A204.1 (cell line): ENCODE data around the gene DEUP1.

Experiments
- FAIRE-seq: peaks from 2 replicates; lab custom pipeline; 2012; peaks lifted over from hg19 to GRCh38; lab: Jason Lieb, UNC

The DEUP1 gene

DNA sequence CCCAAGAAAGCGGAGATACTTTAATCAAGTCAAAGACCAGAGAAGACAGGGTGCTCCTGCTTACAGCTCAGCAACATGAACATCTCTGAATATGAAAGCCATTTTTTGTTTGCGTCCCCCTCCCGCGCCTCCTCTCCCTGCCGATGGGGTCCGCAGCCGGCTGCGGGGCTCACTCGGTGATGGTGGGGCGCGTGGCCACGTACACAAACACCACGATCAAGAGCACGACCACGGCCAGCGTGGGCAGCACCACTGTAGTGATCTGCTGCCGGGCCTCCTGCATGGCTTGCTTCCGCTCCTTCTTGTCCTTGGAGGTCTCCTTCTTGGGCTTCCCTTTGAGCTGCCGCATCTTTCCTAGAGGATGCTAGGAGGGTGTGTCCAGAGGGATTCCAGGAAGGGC is 148.3 kb downstream of the DEUP1 start:
- FAIRE-seq: no peak

DNA sequence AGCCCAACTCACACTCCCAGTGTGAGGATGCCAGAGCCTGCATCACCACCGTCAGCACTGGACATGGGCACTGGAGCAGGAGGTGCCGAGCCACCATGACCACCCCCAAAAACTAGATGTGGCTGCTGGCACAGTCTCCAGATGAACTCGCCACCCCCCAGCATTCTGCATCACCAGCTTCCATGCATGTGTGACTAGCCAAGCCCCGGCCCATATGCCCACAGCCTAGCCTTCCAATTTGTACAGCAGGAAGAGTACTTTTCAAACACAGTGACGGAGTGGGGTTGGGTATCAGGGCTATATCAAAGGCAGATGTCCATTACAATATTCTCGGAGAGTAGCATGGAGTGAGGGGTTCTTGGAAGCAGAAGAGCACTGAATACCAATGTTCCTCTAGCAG is 149.7 kb downstream of the DEUP1 start:
- no peak for FAIRE-seq

DNA sequence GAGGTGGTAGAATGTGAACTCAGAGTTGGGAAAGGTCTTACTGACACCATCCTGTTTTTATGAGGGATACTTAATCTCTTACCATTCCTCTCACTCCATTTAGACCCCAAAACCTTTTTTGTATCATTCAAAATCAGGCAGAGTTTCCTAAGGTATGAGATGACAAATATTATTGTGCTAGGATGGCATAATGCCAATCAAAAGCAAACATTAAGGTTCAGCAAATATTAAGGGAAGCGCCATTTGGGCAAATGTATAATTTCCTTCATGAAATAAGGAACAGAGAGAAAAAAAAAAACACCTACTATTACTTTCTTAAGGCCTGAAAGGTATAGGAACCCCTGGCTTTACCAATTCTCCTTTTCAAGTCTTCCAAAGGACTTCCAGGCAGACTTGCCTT is 150.2 kb downstream of the DEUP1 start:
- FAIRE-seq: no peak

DNA sequence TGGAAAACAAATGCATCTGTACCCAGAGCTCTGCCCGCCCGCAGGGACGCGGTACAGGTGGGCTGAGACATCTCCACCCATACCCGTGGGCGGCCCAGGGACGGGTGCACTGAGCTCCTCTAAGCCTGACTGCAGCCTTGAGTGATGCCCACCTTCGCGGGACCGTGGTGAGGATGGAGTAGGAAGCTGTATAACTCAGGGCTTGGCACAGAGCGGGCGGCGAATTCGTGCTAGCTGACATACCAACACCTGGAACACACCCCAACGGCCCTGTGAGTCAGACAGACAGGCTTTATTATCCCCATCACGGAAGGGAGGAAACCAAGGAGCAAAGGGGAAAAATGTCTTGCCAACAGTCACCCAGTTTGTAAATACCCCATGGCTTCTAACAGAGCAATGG is 150.7 kb downstream of the DEUP1 start:
- no peak for FAIRE-seq

DNA sequence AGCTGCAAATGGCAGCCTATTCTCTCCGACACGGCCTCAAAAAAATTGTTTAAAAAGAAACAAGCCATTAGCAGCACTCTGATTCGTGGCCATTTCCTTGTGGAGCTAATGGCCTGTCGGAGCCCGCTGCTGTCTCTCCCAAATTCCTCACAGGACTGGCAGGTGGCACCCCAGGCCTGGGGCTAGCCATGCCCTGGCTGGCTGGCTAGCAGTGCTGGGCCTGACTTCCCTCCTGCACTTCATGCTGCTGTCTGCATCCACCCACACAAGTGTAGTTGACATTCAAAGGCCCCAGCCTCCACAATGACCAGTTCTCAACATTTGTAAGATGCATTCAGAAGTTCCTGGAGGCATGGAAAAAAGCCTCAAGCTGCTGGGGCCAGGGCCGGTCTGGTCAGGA is 151.2 kb downstream of the DEUP1 start:
- no peak for FAIRE-seq

DNA sequence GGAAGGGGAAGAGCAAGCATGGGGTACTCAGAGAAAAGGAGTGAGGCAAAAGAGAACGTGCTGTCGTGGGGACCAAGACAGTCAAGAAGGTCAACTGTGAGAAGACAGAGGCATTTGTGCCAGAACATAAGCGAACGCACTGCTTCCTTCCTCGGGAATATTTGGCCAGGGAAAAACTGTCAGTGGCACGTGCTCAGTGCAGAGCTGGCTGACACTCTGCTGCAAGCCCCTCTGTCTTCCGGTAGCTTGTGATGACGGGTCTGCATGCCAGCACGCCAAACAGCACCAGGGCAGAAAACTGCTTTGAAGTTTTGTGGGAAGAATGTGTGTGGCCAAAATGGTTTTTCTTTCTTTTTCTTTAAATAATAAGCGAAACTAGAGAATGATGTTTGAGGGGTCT is 152.0 kb downstream of the DEUP1 start:
- no peak for FAIRE-seq

DNA sequence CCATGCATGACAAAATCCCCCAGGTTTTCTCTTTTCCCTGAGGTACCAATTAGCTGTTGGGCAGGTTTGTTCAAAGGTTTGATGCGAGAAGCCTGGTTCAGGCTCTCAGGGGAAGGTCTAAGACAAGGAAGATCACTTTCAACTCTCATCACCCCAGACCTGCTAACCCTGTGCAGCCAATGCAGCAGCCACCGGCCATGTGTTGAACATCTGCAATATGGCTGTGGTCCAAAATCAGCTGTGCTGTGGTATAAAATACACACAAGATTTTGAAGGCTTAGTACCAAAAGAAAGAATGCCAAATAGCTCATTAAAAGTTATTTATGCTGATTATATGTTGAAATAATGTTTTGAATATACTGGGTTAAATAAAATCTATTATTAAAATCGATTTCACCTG is 154.2 kb downstream of the DEUP1 start:
- FAIRE-seq: no peak

DNA sequence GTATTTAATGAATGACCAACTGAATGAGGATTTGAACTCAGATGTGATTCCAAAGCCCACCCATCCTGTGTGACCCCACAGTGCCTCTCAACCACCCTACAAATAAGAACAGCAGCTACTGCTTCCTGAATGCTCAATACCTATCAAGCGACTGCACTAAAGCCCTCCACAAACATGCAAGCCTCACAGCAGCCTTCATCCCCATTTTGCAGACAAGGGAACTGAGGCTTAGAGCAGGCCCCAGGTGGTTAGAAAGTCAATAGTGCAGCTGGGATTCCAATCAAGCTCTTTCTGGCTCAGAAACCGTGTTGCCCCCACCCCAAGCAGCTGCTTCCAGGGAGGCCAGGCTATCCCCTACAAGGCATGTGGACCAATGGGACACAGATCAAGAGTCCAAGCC is 155.4 kb downstream of the DEUP1 start:
- FAIRE-seq: no peak

DNA sequence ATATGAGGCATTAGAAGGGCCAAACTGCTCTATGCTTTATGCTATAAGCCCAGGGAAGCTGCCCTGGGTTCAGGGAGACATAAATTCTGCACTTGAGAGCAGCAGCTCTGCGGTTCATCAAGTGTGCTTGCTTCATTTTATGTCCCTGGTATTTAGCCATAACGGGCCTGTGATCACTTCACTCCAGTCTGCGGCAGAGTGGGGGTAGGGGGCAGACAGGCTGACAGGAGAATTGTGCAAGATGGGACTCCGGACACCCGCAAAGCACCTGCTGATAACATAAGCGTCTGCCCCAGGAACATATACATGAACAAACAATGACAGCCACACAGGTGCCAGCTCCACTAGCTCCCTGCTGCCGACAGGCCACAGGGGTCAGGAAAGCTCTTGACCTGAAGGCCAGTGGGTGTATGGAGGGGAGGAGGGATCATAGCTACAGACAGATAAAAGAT is 156.5 kb downstream of the DEUP1 start:
- no peak for FAIRE-seq
